SK-N-SH treated with all-trans-retinoic acid at 6 μM for 48 hours (cell line): Measurements from ENCODE around the gene ZCCHC14.

ENCODE experiments used
- ARNTL ChIP-seq: fragments of 450-650 bp; formaldehyde crosslinking; IDR thresholded peaks from 2 replicates; pipeline ENCODE4 v1.5.0; 2020; ENCODE audit warnings: low read depth, mild to moderate bottlenecking, moderate library complexity, borderline replicate concordance
- ZC3H10 ChIP-seq: fragments of 250-450 bp; sonication (Bioruptor Pico); IDR thresholded peaks from 2 replicates; pipeline ENCODE4 v1.5.1; 2021; ENCODE audit warnings: mild to moderate bottlenecking, moderate library complexity
- ZNF565 ChIP-seq: fragments of 450-650 bp; formaldehyde crosslinking; conservative IDR thresholded peaks from 2 replicates; pipeline ENCODE4 v1.5.0; 2020; ENCODE audit warnings: low read depth, mild to moderate bottlenecking, moderate library complexity
- TF ChIP-seq, protein P1 (sequence below): fragments of 250-450 bp; sonication (Bioruptor Pico); IDR thresholded peaks from 2 replicates; pipeline ENCODE4 v1.5.1; 2020; ENCODE audit warnings: low read depth, mild to moderate bottlenecking, moderate library complexity

DNA sequence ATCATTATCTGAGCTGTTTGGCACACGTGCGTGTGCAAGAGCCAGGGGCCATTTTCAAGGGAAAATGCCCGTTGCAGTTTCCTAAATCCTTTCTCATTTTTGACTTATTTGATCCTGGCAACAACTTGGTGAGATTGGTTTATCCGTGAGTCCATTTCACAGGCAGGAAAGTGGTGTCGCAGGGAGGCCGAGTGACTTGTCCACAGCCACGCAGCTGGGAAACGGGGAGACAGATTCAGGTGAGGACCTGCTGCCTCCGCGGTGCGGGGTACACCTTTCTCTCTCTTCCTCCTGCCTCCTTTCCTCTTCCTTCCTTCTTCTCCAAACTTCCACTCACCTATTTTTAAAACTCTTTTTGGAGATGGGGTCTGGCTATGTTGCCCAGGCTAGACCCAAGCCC, 46.3 kb upstream of the ZCCHC14 start:
- TF ChIP-seq, protein P1, sequence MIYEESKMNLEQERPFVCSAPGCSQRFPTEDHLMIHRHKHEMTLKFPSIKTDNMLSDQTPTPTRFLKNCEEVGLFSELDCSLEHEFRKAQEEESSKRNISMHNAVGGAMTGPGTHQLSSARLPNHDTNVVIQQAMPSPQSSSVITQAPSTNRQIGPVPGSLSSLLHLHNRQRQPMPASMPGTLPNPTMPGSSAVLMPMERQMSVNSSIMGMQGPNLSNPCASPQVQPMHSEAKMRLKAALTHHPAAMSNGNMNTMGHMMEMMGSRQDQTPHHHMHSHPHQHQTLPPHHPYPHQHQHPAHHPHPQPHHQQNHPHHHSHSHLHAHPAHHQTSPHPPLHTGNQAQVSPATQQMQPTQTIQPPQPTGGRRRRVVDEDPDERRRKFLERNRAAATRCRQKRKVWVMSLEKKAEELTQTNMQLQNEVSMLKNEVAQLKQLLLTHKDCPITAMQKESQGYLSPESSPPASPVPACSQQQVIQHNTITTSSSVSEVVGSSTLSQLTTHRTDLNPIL (CRISPR knock-in tag), result no peak
- TF ChIP-seq ARNTL (CRISPR knock-in tag) (no peak), ZNF565 (CRISPR knock-in tag) (no peak), ZC3H10 (CRISPR knock-in tag) (no peak)
